ENCODE measurements around the gene PNPO.

Gene PNPO

DNA sequence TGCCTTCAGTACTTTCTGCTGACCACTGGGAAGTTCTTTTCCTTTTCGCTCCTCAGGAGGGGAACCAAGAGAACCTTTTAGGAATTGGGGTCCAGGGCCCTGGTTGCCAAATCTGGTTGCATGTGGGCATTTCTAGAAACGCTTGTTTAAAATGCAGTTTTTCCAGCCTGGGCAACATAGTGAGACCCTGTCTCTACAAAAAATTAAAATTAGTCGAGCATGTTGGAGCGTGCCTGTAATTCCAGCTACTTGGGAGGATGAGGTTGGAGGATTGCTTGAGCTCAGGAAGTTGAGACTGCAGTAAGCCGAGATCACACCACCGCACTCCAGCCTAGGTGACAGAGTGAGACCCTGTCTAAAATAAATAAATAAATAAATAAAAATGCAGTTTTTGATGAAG, 1.2 kb downstream of the PNPO start:
- H3K27ac ChIP-seq = no peak overlapping the region
- TF ChIP-seq, protein P1, sequence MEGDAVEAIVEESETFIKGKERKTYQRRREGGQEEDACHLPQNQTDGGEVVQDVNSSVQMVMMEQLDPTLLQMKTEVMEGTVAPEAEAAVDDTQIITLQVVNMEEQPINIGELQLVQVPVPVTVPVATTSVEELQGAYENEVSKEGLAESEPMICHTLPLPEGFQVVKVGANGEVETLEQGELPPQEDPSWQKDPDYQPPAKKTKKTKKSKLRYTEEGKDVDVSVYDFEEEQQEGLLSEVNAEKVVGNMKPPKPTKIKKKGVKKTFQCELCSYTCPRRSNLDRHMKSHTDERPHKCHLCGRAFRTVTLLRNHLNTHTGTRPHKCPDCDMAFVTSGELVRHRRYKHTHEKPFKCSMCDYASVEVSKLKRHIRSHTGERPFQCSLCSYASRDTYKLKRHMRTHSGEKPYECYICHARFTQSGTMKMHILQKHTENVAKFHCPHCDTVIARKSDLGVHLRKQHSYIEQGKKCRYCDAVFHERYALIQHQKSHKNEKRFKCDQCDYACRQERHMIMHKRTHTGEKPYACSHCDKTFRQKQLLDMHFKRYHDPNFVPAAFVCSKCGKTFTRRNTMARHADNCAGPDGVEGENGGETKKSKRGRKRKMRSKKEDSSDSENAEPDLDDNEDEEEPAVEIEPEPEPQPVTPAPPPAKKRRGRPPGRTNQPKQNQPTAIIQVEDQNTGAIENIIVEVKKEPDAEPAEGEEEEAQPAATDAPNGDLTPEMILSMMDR (IDR thresholded peaks at IDR 0.05) = no peak
- peak overlapping the region; percentile 87 for H3K4me3 ChIP-seq
- DNase-seq (ENCODE audit: low spot score) = no peak

DNA sequence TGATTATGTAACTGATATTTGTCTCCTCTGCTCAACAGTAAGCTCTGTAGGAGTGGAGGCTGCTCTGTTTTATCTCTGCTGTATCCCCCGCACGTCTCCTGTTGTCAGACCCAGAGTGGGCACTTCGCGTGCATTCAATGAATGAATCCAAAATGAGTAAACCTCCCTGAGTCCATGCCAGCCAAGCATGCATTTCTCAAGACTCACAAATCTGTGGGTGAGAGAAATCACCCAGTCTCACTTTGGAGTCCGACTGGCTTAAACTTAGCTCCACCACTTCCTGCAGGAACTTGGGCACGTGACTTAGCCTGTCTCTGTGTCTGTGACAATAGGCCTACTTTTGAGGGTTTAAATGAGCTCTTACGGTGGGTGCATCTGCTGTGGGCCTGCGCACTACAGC, 3.7 kb downstream of the PNPO start:
- DNase-seq (ENCODE audit: low spot score) = no peak
- TF ChIP-seq, protein P1 (IDR thresholded peaks at IDR 0.05) = no peak
- no peak overlapping the region for H3K4me3 ChIP-seq
- peak overlapping the region; percentile 3 to 25 for H3K27ac ChIP-seq

DNA sequence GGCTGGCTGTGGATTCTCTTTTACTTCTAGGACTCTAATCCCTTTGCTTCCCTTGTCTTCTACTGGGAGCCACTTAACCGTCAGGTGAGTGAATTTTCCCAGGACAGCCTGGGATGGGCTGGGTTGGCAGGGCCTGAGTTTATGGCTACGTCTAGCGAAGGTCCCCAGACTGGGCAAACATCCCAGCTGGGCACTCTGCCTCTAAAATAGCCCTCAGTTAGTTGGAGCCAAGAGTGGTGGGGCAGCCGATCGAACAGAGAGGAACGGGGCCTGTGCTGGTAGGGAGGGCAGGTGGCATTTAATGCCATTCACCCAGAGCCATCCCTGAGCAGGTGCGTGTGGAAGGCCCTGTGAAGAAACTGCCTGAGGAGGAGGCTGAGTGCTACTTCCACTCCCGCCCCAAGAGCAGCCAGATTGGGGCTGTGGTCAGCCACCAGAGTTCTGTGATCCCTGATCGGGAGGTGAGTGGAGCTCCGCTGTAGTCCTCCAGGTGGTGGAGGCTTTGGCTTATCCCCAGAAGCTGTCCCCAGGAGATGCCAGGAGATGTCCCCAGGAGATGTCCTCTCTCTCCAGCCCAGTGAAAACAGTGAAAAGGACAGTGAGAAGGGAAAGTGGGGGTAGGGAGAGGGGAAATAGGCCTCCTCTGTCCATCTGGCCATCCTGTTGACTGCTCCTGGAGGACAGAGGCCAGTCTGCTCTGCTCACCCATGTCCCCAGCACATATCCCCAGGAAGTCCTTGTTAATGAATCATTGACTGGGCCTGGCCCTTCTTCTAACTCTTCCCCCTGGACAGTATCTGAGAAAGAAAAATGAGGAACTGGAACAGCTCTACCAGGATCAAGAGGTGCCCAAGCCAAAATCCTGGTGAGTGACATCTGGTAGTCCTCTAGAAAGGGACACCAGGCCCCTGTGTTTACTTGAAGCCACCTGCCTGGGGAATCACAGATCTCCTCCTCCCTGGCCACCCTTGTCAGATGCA, 4.4 kb downstream of the PNPO start:
- DNase-seq (ENCODE audit: low spot score) = no peak
- Histone ChIP-seq H3K4me3 (no peak overlapping the region), H3K27ac (peak overlapping the region; percentile 3 to 25)
- TF ChIP-seq, protein P1 (IDR thresholded peaks at IDR 0.05) = no peak

DNA sequence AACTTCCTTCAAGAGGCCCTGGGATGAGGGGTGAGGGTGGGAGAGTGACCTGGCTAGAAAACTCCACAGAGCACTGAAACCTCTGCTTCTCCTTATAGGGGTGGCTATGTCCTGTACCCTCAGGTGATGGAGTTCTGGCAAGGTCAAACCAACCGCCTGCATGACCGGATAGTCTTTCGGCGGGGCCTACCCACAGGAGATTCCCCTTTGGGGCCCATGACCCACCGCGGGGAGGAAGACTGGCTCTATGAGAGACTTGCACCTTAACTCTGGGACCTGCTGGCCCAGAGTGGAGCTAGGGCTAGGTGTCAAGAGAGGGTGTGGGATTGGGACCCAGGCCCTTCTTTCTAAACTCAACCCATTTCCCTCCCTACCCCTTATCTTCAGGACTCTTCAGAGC, 5.1 kb downstream of the PNPO start:
- H3K4me3 ChIP-seq = no peak overlapping the region
- no peak for DNase-seq (ENCODE audit: low spot score)
- TF ChIP-seq, protein P1 (IDR thresholded peaks at IDR 0.05) = no peak
- no peak overlapping the region for H3K27ac ChIP-seq

DNA sequence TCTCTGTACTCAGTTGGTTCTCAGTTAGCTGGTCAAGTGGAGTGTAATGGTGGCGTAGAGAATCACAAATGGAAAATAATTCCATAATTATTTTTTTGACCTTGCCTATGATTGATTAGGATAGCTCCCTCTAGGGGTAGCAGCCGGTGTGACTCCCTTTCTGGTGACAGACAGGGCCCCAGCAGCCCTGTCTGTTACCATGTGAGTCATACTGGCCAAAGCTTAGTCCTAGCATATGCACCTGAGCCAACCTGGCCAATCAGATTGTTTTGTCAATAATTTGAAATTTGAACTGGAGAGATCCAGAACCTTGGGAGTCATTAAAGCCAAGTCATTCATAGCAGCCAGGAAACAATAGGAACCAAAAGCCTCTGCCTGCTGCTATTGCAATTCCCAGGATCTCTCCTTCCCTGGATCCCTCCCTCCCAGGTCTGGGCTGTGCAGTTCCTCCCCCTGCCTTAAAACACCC, 5.6 kb downstream of the PNPO start:
- Histone ChIP-seq H3K4me3 (no peak overlapping the region), H3K27ac (no peak overlapping the region)
- TF ChIP-seq, protein P1 (IDR thresholded peaks at IDR 0.05) = peak; percentile 72
- no peak for DNase-seq (ENCODE audit: low spot score)

DNA sequence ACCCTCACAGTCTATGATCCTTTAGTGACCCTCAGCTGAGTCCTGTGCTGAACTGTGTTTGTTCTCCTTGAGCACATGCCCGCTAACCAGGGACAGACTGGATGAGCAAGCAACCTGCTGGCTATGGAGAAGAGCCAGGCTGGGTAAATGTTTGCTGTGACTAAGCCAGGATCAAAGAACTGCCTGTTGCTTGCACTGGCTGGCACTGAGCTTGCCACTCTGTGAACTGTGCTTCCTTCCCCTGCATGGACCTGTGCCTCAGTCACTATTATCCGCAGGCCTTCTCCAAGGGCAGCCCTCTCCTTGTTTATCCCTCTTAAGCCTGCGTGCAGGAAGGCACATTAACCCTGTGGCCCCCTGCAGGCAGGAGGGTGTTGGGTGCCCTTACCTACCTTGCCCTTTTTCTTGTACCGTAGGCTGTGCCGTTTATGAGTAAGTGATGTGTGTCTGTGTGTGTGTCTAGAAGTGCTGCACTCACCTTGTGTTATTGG, 7.4 kb downstream of the PNPO start:
- Histone ChIP-seq H3K27ac (peak overlapping the region in 1 of 2 donors; percentile 83), H3K4me3 (no peak overlapping the region)
- DNase-seq (ENCODE audit: low spot score) = no peak

More for the DNA sequence above, 7.4 kb downstream of the PNPO start:
- TF ChIP-seq, protein P1 (IDR thresholded peaks at IDR 0.05) = no peak
